Measurements from ENCODE around the gene ACSL4. TPM values are rescaled to one million over a fixed set of nuclear protein-coding genes. Genes with fewer than 3 reads are reported as not detected.
"Not testable (repeated sequence)": the region's sequence is repeated elsewhere in the genome, so short reads cannot be mapped to it uniquely, and the experiment has no call there.

ACSL4 gene
- total and polyA plus RNA-seq, 4 donors = 26.3 to 115 (median 50.9) TPM

DNA sequence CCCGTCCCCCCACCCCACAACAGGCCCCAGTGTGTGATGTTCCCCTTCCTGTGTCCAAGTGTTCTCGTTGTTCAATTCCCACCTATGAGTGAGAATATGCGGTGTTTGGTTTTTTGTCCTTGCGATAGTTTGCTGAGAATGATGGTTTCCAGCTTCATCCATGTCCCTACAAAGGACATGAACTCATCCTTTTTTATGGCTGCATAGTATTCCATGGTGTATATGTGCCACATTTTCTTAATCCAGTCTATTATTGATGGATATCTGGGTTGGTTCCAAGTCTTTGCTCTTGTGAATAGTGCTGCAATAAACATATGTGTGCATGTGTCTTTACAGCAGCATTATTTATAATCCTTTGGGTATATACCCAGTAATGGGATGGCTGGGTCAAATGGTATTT lies 75.7 kb downstream of the ACSL4 start:
- WGBS (ENCODE audit: insufficient coverage) = no CpG with 5 or more reads among the region's 4 CpGs
- H3K27ac ChIP-seq (ENCODE audit: low read depth, low read length); H3K36me3 ChIP-seq (ENCODE audit: control insufficient read depth, insufficient read depth, low read length); H3K4me1 ChIP-seq (ENCODE audit: control insufficient read depth, insufficient read depth, low read length); H3K27me3 ChIP-seq (ENCODE audit: control insufficient read depth, insufficient read depth, low read length); DNase-seq (ENCODE audit: low read depth in 4 of 6, low spot score in 6 of 6); H3K9me3 ChIP-seq (ENCODE audit: control insufficient read depth, insufficient read depth, low read length); H3K4me3 ChIP-seq (ENCODE audit: low read depth, low read length): not testable (repeated sequence)

DNA sequence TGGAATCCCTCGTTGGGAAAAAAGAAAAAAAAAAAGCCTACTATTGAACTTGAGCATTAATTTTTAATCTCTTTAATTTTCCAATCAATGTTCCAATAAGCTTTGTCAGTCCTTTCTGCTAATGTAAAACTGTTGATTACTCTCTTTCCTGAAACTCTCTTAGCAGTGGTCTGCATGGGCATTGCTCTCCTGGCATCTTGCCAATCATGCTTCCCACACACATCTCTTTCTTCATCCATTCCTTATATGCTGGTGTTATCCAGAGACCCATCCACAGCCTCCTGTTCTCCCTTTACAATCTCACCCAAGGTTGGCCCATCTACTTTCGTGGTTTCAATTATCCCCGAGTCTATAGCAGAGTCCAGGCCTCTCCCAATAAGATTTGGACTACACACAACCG lies 76.3 kb downstream of the ACSL4 start:
- no peaks in the 10 kb centered on the region for H3K4me1 ChIP-seq (ENCODE audit: control insufficient read depth, insufficient read depth, low read length)
- no peaks in the 10 kb centered on the region for H3K27me3 ChIP-seq (ENCODE audit: control insufficient read depth, insufficient read depth, low read length)
- no peak overlapping the region for H3K27ac ChIP-seq (ENCODE audit: low read depth, low read length)
- DNase-seq (ENCODE audit: low read depth in 4 of 6, low spot score in 6 of 6) = no peak
- H3K9me3 ChIP-seq (ENCODE audit: control insufficient read depth, insufficient read depth, low read length) = no peaks in the 10 kb centered on the region
- no CpG with 5 or more reads among the region's 4 CpGs for WGBS (ENCODE audit: insufficient coverage)
- H3K36me3 ChIP-seq (ENCODE audit: control insufficient read depth, insufficient read depth, low read length) = no peaks in the 10 kb centered on the region
- no peak overlapping the region for H3K4me3 ChIP-seq (ENCODE audit: low read depth, low read length)

GRCh38 chrX:109655502-109656201 lies 77.4 kb downstream of the ACSL4 start:
- no peaks in the 10 kb centered on the region for H3K4me1 ChIP-seq (ENCODE audit: control insufficient read depth, insufficient read depth, low read length)
- H3K27ac ChIP-seq (ENCODE audit: low read depth, low read length) = no peak overlapping the region
- no peaks in the 10 kb centered on the region for H3K36me3 ChIP-seq (ENCODE audit: control insufficient read depth, insufficient read depth, low read length)
- H3K27me3 ChIP-seq (ENCODE audit: control insufficient read depth, insufficient read depth, low read length) = no peaks in the 10 kb centered on the region
- no peaks in the 10 kb centered on the region for H3K9me3 ChIP-seq (ENCODE audit: control insufficient read depth, insufficient read depth, low read length)
- 70% methylated on average over 2 of the region's 4 CpGs for WGBS (ENCODE audit: insufficient coverage)
- DNase-seq (ENCODE audit: low read depth in 4 of 6, low spot score in 6 of 6) = no peak
- no peak overlapping the region for H3K4me3 ChIP-seq (ENCODE audit: low read depth, low read length)

DNA sequence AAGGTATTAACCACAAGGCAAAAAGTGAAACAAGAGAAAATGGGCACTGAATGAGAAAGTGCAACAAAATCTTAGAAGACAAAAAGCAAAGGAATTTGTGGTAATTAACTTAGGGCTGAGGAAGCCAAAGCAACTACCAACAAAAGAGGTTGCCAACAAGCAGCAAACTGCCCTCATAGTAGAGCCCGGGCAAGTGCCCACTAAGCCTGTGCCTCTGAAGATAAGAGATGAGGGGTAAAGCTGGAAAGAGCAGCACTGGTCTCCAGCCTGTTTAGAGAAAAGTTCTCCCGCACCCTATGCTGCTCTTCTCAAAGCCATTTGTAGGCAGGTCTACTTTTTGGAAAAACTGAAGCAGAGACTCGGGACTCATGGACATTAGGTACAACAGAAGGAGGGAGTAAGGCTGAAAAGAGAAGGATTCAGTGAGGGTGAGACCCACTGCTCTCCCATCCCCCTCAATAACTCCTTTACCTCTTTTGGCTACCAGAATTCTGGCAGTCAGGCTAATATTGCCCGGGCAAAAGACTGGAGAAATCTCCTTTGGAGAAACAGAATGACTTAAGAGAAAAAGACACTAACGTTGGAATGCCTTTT lies 78.4 kb downstream of the ACSL4 start:
- Histone ChIP-seq H3K4me3 (ENCODE audit: low read depth, low read length) (no peak overlapping the region), H3K27me3 (ENCODE audit: control insufficient read depth, insufficient read depth, low read length) (no peaks in the 10 kb centered on the region), H3K4me1 (ENCODE audit: control insufficient read depth, insufficient read depth, low read length) (no peaks in the 10 kb centered on the region), H3K36me3 (ENCODE audit: control insufficient read depth, insufficient read depth, low read length) (no peaks in the 10 kb centered on the region), H3K9me3 (ENCODE audit: control insufficient read depth, insufficient read depth, low read length) (no peaks in the 10 kb centered on the region), H3K27ac (ENCODE audit: low read depth, low read length) (no peak overlapping the region)
- 53% methylated on average over 3 of the region's 5 CpGs for WGBS (ENCODE audit: insufficient coverage)
- DNase-seq (ENCODE audit: low read depth in 4 of 6, low spot score in 6 of 6) = no peak

DNA sequence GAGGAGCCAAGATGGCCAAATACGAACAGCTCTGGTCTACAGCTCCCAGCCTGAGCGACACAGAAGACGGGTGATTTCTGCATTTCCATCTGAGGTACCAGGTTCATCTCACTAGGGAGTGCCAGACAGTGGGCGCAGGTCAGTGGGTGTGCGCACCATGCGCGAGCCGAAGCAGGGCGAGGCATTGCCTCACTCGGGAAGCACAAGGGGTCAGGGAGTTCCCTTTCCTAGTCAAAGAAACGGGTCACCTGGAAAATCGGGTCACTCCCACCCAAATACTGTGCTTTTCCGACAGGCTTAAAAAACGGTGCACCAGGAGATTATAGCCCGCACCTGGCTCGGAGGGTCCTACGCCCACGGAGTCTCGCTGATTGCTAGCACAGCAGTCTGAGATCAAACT lies 88.4 kb downstream of the ACSL4 start:
- H3K9me3 ChIP-seq (ENCODE audit: control insufficient read depth, insufficient read depth, low read length); H3K4me3 ChIP-seq (ENCODE audit: low read depth, low read length); H3K4me1 ChIP-seq (ENCODE audit: control insufficient read depth, insufficient read depth, low read length); H3K27ac ChIP-seq (ENCODE audit: low read depth, low read length); H3K27me3 ChIP-seq (ENCODE audit: control insufficient read depth, insufficient read depth, low read length); DNase-seq (ENCODE audit: low read depth in 4 of 6, low spot score in 6 of 6); H3K36me3 ChIP-seq (ENCODE audit: control insufficient read depth, insufficient read depth, low read length): not testable (repeated sequence)
- WGBS (ENCODE audit: insufficient coverage) = 88% methylated on average over 13 of the region's 19 CpGs

GRCh38 chrX:109643687-109644086 lies 89.4 kb downstream of the ACSL4 start:
- WGBS (ENCODE audit: insufficient coverage) = 67% methylated on average over 1 of the region's 2 CpGs
- no peaks in the 10 kb centered on the region for H3K9me3 ChIP-seq (ENCODE audit: control insufficient read depth, insufficient read depth, low read length)
- H3K27me3 ChIP-seq (ENCODE audit: control insufficient read depth, insufficient read depth, low read length) = no peaks in the 10 kb centered on the region
- H3K36me3 ChIP-seq (ENCODE audit: control insufficient read depth, insufficient read depth, low read length) = no peaks in the 10 kb centered on the region
- DNase-seq (ENCODE audit: low read depth in 4 of 6, low spot score in 6 of 6) = no peak
- no peak overlapping the region for H3K4me3 ChIP-seq (ENCODE audit: low read depth, low read length)
- H3K4me1 ChIP-seq (ENCODE audit: control insufficient read depth, insufficient read depth, low read length) = no peaks in the 10 kb centered on the region
- H3K27ac ChIP-seq (ENCODE audit: low read depth, low read length) = no peak overlapping the region

DNA sequence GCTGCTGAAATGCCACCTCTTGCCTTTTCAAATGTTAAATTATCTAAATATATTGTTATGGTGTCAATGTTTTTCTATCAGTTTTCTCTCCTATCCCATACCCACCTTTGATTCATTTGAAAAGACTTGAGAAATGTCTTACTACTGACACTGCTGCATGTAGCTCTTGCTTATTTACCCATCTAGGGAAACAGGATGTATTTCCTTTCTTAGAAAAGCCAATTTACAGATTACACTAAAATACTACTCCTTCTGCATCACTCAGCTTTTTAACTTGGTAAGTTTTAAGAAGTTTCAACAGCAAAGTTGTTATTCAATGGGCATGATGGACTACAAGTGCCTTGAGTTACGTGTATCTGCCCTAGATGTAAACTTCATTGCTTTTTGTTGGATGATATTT lies 94.9 kb downstream of the ACSL4 start:
- no peak for DNase-seq (ENCODE audit: low read depth in 4 of 6, low spot score in 6 of 6)
- Histone ChIP-seq H3K27ac (ENCODE audit: low read depth, low read length) (no peak overlapping the region), H3K4me3 (ENCODE audit: low read depth, low read length) (no peak overlapping the region), H3K4me1 (ENCODE audit: control insufficient read depth, insufficient read depth, low read length) (no peaks in the 10 kb centered on the region), H3K9me3 (ENCODE audit: control insufficient read depth, insufficient read depth, low read length) (no peaks in the 10 kb centered on the region), H3K27me3 (ENCODE audit: control insufficient read depth, insufficient read depth, low read length) (no peaks in the 10 kb centered on the region), H3K36me3 (ENCODE audit: control insufficient read depth, insufficient read depth, low read length) (no peaks in the 10 kb centered on the region)
- WGBS (ENCODE audit: insufficient coverage) = no CpG with 5 or more reads among the region's 1 CpG

DNA sequence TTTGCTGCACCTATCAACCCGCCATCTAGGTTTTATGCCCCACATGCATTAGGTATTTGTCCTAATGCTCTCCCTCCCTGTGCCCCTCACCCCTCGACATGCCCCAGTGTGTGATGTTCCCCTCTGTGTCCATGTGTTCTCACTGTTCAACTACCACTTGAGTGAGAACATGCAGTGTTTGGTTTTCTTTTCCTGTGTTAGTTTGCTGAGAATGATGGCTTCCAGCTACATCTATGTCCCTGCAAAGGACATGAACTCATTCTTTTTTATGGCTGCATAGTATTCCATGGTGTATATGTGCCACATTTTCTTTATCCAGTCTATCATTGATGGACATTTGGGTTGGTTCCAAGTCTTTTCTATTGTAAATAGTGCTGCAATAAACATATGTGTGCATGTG lies 95.6 kb downstream of the ACSL4 start:
- 83% methylated on average over 1 of the region's 2 CpGs for WGBS (ENCODE audit: insufficient coverage)
- not testable (repeated sequence) for H3K4me1 ChIP-seq (ENCODE audit: control insufficient read depth, insufficient read depth, low read length)

DNA sequence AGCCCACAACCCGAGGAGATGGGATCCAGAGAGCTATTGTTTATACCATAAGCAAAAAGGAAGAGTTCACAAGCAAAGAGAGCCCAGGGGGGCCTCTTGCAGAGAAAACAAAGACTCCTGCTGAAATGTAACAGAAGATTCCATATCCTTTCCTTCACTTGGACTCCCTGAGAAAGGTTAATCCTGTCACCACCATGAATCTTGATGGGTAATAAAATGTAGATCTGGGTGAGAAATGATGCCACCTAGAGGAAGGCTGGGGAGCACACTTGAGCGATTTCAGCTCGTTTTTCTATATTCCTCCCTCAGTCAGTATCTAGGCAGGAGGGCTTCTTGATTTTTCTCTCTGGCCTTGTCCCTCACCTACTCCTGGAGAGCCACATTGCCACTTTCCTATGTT lies 97.9 kb downstream of the ACSL4 start:
- H3K4me3 ChIP-seq (ENCODE audit: low read depth, low read length) = no peak overlapping the region
- H3K4me1 ChIP-seq (ENCODE audit: control insufficient read depth, insufficient read depth, low read length) = no peaks in the 10 kb centered on the region
- H3K27me3 ChIP-seq (ENCODE audit: control insufficient read depth, insufficient read depth, low read length) = no peaks in the 10 kb centered on the region
- WGBS (ENCODE audit: insufficient coverage) = 50% methylated on average over 1 of the region's 3 CpGs
- H3K27ac ChIP-seq (ENCODE audit: low read depth, low read length) = no peak overlapping the region
- H3K9me3 ChIP-seq (ENCODE audit: control insufficient read depth, insufficient read depth, low read length) = no peaks in the 10 kb centered on the region
- no peaks in the 10 kb centered on the region for H3K36me3 ChIP-seq (ENCODE audit: control insufficient read depth, insufficient read depth, low read length)
- DNase-seq (ENCODE audit: low read depth in 4 of 6, low spot score in 6 of 6) = no peak

More for the DNA sequence above, 95.6 kb downstream of the ACSL4 start:
- H3K36me3 ChIP-seq (ENCODE audit: control insufficient read depth, insufficient read depth, low read length); DNase-seq (ENCODE audit: low read depth in 4 of 6, low spot score in 6 of 6); H3K27me3 ChIP-seq (ENCODE audit: control insufficient read depth, insufficient read depth, low read length); H3K4me3 ChIP-seq (ENCODE audit: low read depth, low read length); H3K27ac ChIP-seq (ENCODE audit: low read depth, low read length); H3K9me3 ChIP-seq (ENCODE audit: control insufficient read depth, insufficient read depth, low read length): not testable (repeated sequence)

DNA sequence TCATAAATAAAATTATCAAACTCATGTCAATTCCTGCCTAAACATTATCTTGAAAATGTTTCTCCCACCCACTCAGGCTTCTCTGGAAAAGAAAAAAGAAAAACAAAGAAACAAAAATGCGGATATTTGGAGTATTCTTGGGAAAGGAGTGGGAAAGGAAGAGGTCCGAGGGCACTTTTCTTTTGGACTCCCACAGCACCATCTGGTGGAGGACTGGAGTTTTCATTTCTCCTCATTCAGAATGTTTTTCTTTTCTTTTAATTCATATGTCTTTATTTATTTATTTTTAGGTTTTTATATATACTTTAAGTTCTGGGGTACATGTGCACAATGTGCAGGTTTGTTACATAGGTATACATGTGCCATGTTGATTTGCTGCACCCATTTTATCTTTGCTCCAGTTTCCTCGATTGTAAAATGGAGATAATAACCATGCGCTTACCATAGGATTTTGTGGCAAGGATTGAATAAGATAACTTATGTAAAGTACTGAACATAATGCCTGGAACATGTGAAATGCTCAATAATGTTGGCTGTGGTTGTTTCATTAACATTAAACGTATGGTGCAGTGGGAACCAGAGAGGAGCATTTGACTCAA lies 100.1 kb downstream of the ACSL4 start:
- 59% methylated on average over 3 of the region's 5 CpGs for WGBS (ENCODE audit: insufficient coverage)
- no peaks in the 10 kb centered on the region for H3K9me3 ChIP-seq (ENCODE audit: control insufficient read depth, insufficient read depth, low read length)
- no peak overlapping the region for H3K4me3 ChIP-seq (ENCODE audit: low read depth, low read length)
- no peaks in the 10 kb centered on the region for H3K27me3 ChIP-seq (ENCODE audit: control insufficient read depth, insufficient read depth, low read length)
- no peaks in the 10 kb centered on the region for H3K36me3 ChIP-seq (ENCODE audit: control insufficient read depth, insufficient read depth, low read length)
- H3K27ac ChIP-seq (ENCODE audit: low read depth, low read length) = no peak overlapping the region
- peak in 2 of 6 donors; percentile 49 to 68 for DNase-seq (ENCODE audit: low read depth in 4 of 6, low spot score in 6 of 6)
- peaks cover 4% of the 10 kb centered on the region for H3K4me1 ChIP-seq (ENCODE audit: control insufficient read depth, insufficient read depth, low read length)
